ENCODE results near the gene PHLDA3.

DNA sequence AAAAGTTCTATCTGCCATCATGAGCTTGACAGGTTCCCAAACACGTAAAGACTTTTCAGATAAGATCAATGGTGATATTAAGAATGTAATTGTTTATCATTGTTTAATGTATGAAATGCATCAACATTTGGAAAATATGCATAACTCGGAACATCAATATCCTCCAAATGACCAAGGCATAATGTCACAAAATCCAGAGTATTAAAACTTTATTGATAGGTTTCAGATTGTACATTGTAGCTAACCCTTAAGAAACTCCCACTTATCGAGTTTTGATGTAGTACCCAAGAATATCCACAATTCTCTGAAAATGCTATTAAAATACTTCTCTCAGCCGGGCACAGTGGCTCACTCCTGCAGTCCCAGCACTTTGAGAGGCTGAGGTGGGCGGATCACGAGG, 35.4 kb downstream of the PHLDA3 start:
- TF ChIP-seq, protein P1, sequence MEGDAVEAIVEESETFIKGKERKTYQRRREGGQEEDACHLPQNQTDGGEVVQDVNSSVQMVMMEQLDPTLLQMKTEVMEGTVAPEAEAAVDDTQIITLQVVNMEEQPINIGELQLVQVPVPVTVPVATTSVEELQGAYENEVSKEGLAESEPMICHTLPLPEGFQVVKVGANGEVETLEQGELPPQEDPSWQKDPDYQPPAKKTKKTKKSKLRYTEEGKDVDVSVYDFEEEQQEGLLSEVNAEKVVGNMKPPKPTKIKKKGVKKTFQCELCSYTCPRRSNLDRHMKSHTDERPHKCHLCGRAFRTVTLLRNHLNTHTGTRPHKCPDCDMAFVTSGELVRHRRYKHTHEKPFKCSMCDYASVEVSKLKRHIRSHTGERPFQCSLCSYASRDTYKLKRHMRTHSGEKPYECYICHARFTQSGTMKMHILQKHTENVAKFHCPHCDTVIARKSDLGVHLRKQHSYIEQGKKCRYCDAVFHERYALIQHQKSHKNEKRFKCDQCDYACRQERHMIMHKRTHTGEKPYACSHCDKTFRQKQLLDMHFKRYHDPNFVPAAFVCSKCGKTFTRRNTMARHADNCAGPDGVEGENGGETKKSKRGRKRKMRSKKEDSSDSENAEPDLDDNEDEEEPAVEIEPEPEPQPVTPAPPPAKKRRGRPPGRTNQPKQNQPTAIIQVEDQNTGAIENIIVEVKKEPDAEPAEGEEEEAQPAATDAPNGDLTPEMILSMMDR (conservative IDR thresholded peaks at IDR 0.05 in 1 of 2, IDR thresholded peaks at IDR 0.05 in 1 of 2; ENCODE audit: extremely low read depth in 1 of 2, insufficient read depth in 1 of 2, low read depth in 1 of 2, low read length in 2 of 2): no peak
- no peak for TF ChIP-seq EZH2 (IDR thresholded peaks at IDR 0.05; ENCODE audit: borderline replicate concordance, low read length)

All from mammary epithelial cell (primary cell).